ENCODE measurements around the gene CNTNAP2. TPM values are rescaled to one million over a fixed set of nuclear protein-coding genes. Genes with fewer than 3 reads are reported as not detected.

Gene CNTNAP2
- total and polyA plus RNA-seq, 4 donors: 0.14 to 2.3 (median 1.1) TPM

DNA sequence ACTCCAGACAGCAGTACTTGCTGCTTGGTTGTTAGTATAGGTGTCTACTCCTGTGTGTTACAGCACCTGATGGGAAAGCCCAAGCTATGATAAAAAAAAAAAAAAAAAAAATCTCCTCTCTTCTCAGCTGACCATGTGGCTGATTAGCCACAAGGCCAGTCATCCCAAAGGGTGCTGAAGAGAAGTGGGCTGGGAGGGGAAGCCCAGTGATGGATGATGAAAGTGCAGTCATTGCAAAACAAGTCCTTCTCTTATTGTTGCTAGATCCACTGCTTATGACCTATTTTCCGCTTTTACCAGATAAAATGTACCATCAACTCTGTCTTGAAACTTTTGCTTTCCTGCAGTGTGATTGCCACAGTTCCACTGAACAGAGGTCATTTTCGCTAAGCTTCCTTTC, 1381.5 kb downstream of the CNTNAP2 start:
- Histone ChIP-seq H3K9me3 (ENCODE audit: control insufficient read depth in 4 of 4, low read length in 3 of 4) (no peaks in the 10 kb centered on the region), H3K36me3 (ENCODE audit: control insufficient read depth in 4 of 4, insufficient read depth in 3 of 4, low read depth in 1 of 4, low read length in 3 of 4) (no peaks in the 10 kb centered on the region), H3K4me3 (ENCODE audit: low read depth in 1 of 3, low read length in 3 of 3) (no peak overlapping the region), H3K9ac (ENCODE audit: low read depth in 1 of 2, low read length in 2 of 2) (no peak overlapping the region), H3K27ac (ENCODE audit: low read depth in 1 of 2, low read length in 2 of 2) (no peak overlapping the region), H3K27me3 (ENCODE audit: control insufficient read depth in 4 of 4, insufficient read depth in 4 of 4, low read length in 3 of 4) (peaks cover 0 to 2% (median 0%) of the 10 kb centered on the region in 4 donors), H3K4me1 (ENCODE audit: control insufficient read depth in 4 of 4, insufficient read depth in 4 of 4, low read length in 3 of 4) (no peaks in the 10 kb centered on the region)
- 85% methylated on average over 2 of the region's 2 CpGs for WGBS
- TF ChIP-seq ZBTB33 (IDR thresholded peaks at IDR 0.05) (no peak), FOXA2 (IDR thresholded peaks at IDR 0.05) (no peak), TAF1 (conservative IDR thresholded peaks at IDR 0.05) (no peak), RXRA (IDR thresholded peaks at IDR 0.05) (no peak), JUND (IDR thresholded peaks at IDR 0.05) (no peak), GABPA (IDR thresholded peaks at IDR 0.05 in 1 of 2, conservative IDR thresholded peaks at IDR 0.05 in 1 of 2) (no peak), HNF4A (conservative IDR thresholded peaks at IDR 0.05) (no peak), EGR1 (IDR thresholded peaks at IDR 0.05; ENCODE audit: low read depth in 2 of 2) (no peak), NR2F2 (IDR thresholded peaks at IDR 0.05) (no peak), HNF4G (IDR thresholded peaks at IDR 0.05) (no peak), RAD21 (IDR thresholded peaks at IDR 0.05) (no peak), SP1 (IDR thresholded peaks at IDR 0.05) (no peak), FOXA1 (IDR thresholded peaks at IDR 0.05) (no peak), YY1 (IDR thresholded peaks at IDR 0.05) (no peak), REST (IDR thresholded peaks at IDR 0.05) (no peak)
- TF ChIP-seq, protein P1, sequence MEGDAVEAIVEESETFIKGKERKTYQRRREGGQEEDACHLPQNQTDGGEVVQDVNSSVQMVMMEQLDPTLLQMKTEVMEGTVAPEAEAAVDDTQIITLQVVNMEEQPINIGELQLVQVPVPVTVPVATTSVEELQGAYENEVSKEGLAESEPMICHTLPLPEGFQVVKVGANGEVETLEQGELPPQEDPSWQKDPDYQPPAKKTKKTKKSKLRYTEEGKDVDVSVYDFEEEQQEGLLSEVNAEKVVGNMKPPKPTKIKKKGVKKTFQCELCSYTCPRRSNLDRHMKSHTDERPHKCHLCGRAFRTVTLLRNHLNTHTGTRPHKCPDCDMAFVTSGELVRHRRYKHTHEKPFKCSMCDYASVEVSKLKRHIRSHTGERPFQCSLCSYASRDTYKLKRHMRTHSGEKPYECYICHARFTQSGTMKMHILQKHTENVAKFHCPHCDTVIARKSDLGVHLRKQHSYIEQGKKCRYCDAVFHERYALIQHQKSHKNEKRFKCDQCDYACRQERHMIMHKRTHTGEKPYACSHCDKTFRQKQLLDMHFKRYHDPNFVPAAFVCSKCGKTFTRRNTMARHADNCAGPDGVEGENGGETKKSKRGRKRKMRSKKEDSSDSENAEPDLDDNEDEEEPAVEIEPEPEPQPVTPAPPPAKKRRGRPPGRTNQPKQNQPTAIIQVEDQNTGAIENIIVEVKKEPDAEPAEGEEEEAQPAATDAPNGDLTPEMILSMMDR (IDR thresholded peaks at IDR 0.05; ENCODE audit: low read depth, low read length, missing input control): no peak
- TF ChIP-seq, protein P2, sequence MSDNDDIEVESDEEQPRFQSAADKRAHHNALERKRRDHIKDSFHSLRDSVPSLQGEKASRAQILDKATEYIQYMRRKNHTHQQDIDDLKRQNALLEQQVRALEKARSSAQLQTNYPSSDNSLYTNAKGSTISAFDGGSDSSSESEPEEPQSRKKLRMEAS (IDR thresholded peaks at IDR 0.05): no peak
- TF ChIP-seq, protein P3, sequence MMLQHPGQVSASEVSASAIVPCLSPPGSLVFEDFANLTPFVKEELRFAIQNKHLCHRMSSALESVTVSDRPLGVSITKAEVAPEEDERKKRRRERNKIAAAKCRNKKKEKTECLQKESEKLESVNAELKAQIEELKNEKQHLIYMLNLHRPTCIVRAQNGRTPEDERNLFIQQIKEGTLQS (IDR thresholded peaks at IDR 0.05): no peak
- DNase-seq (ENCODE audit: low spot score): no peak
